K562 (cell line): Measurements from ENCODE around the gene DGKK. TPM values are rescaled to one million over a fixed set of nuclear protein-coding genes. Genes with fewer than 3 reads are reported as not detected.

Experiments used
- ATAC-seq: fragments of 200-7000 bp; cut with Tn5 transposase; 3 replicates; pipeline ENCODE4 v1.9.1; 2020; ENCODE audit warnings: moderate library complexity
- BruUV-seq: library from RNA; stranded (reverse); fragments of 400-500 nt; replicated peaks from 2 replicates; lab custom pipeline; 2021; lab: Mats Ljungman, UMichigan
- CTCF ChIA-PET: fragments of 300-600 bp; formaldehyde crosslinking; extraction: SDS; loops from one replicate; lab custom pipeline; 2021; ENCODE audit warnings: low intra/inter-chr PET ratio; lab: Yijun Ruan, JAX
- POLR2A ChIA-PET: fragments of 300-600, 350-650 bp; sonication (Branson Sonifier 250); formaldehyde crosslinking; extraction: SDS; loops from one replicate; lab custom pipeline; 2021; ENCODE audit warnings: antibody characterized with exemption, inconsistent platforms; lab: Yijun Ruan, JAX
- DNase-seq, 4 experiments: peaks; one replicate each; pipeline versions ENCODE4 v3.0.0 to v3.0.0-alpha.2; 2011 to 2018; ENCODE audit warnings: low spot score in 3 of 4, mixed read lengths in 3 of 4; ENCODE audit errors: extremely low read depth in 1 of 4
- FAIRE-seq: peaks from 2 replicates; lab custom pipeline; 2011; peaks lifted over from hg19 to GRCh38; lab: Jason Lieb, UNC
- H2AFZ ChIP-seq: 2 replicates; pipeline ENCODE4 v1.6.0; 2011; ENCODE audit warnings: low read depth, low read length, control low read depth, inconsistent platforms
- H3K27ac ChIP-seq: fragments of 200-600 bp; 3 replicates; pipeline ENCODE4 v1.8.0; 2011; ENCODE audit warnings: low read depth, mild to moderate bottlenecking, control low read depth, inconsistent platforms, low read length, moderate library complexity, mixed read lengths; ENCODE audit errors: extremely low read depth
- H3K27me3 ChIP-seq, 2 experiments: fragments of 300-600 bp in 1 of 2; 2 replicates in 1 of 2; 3 replicates in 1 of 2; pipeline versions ENCODE4 v1.6.0 to v1.8.0; 2011; ENCODE audit warnings: inconsistent platforms in 2 of 2, low read length in 2 of 2, mild to moderate bottlenecking in 1 of 2, mixed read lengths in 1 of 2, moderate library complexity in 1 of 2; ENCODE audit not compliant: control insufficient read depth in 2 of 2, insufficient read depth in 2 of 2
- H3K36me3 ChIP-seq: fragments of 300-600 bp; 3 replicates; pipeline ENCODE4 v1.8.0; 2011; ENCODE audit warnings: mild to moderate bottlenecking, low read length, inconsistent platforms; ENCODE audit not compliant: control insufficient read depth, insufficient read depth
- H3K4me1 ChIP-seq, 2 experiments: fragments of 200-600 bp in 1 of 2; replicated peaks in 1 of 2; 2 replicates in 1 of 2; 3 replicates in 1 of 2; pipeline versions ENCODE4 v1.5.1 to v1.8.0; 2011; ENCODE audit warnings: inconsistent platforms in 2 of 2, low read length in 2 of 2, mild to moderate bottlenecking in 1 of 2, mixed read lengths in 1 of 2, moderate library complexity in 1 of 2; ENCODE audit not compliant: control insufficient read depth in 2 of 2, insufficient read depth in 2 of 2
- H3K4me2 ChIP-seq: 2 replicates; pipeline ENCODE4 v1.6.1; 2011; ENCODE audit warnings: low read length, control low read depth, inconsistent platforms, mixed read lengths; ENCODE audit not compliant: insufficient read depth
- H3K4me3 ChIP-seq: fragments of 200-600 bp; sonication (generic), shearing (Covaris generic); 2 replicates; pipeline ENCODE4 v1.5.1; 2016; ENCODE audit warnings: control low read depth, inconsistent platforms
- H3K79me2 ChIP-seq: fragments of 200-600 bp; 3 replicates; pipeline ENCODE4 v1.8.0; 2011; ENCODE audit warnings: low read length, inconsistent platforms; ENCODE audit not compliant: control insufficient read depth, insufficient read depth
- H3K9ac ChIP-seq, 2 experiments: 2 replicates each; pipeline versions ENCODE4 v1.6.0 to v1.6.1; 2011; ENCODE audit warnings: low read depth in 2 of 2, low read length in 2 of 2, control low read depth in 1 of 2, inconsistent platforms in 1 of 2, mild to moderate bottlenecking in 1 of 2, mixed read lengths in 1 of 2; ENCODE audit not compliant: insufficient read depth in 1 of 2
- H3K9me1 ChIP-seq: one replicate; pipeline ENCODE4 v1.6.0; 2011; ENCODE audit warnings: inconsistent platforms, mild to moderate bottlenecking, low read length, moderate library complexity; ENCODE audit not compliant: control insufficient read depth, insufficient read depth
- H3K9me3 ChIP-seq: replicated peaks from 2 replicates; pipeline ENCODE4 v1.5.1; 2011; ENCODE audit warnings: low read depth, low read length, inconsistent platforms; ENCODE audit not compliant: control insufficient read depth, insufficient read depth
- H4K20me1 ChIP-seq: replicated peaks from 2 replicates; pipeline ENCODE4 v1.6.1; 2011; ENCODE audit warnings: low read length, inconsistent platforms, mixed read lengths; ENCODE audit not compliant: control insufficient read depth, insufficient read depth
- FOSL1 ChIP-seq: fragments of 200-800 bp; sonication (Bioruptor generic); conservative IDR thresholded peaks from 2 replicates; pipeline ENCODE4 v1.6.1; 2016; ENCODE audit warnings: missing genetic modification characterization, missing compliant biosample characterization
- JUN ChIP-seq, 2 experiments: sonication (generic) in 1 of 2; formaldehyde crosslinking in 1 of 2; IDR thresholded peaks; 2 replicates each; pipeline versions ENCODE4 v1.6.1 to v1.8.0; 2012 to 2022; ENCODE audit warnings: borderline replicate concordance in 2 of 2, mild to moderate bottlenecking in 2 of 2, improper control_type of control experiment in 1 of 2, low read depth in 1 of 2, low read length in 1 of 2, missing genetic modification reagents in 1 of 2
- RAD21 ChIP-seq, 2 experiments: fragments of 250-450 bp in 1 of 2; fragments of 450-650 bp in 1 of 2; sonication (Bioruptor Pico) in 1 of 2; formaldehyde crosslinking in 1 of 2; IDR thresholded peaks in 1 of 2; conservative IDR thresholded peaks in 1 of 2; 2 replicates each; pipeline versions ENCODE4 v1.4.0 to v1.8.0; 2020 to 2022; ENCODE audit warnings: mild to moderate bottlenecking in 2 of 2, moderate library complexity in 1 of 2
- SIRT6 ChIP-seq: IDR thresholded peaks from one replicate; pipeline ENCODE4 v1.6.1; 2012; ENCODE audit warnings: low read depth, mild to moderate bottlenecking, control low read depth, inconsistent platforms, low read length, moderate library complexity
- SPI1 ChIP-seq: IDR thresholded peaks from 2 replicates; pipeline ENCODE4 v1.6.1; 2011; ENCODE audit warnings: low read depth, low read length, control low read depth, borderline replicate concordance
- ZFP36 ChIP-seq: fragments of 150-350 bp; IDR thresholded peaks from 2 replicates; pipeline ENCODE4 v1.6.1; 2018; ENCODE audit warnings: low read length, low read depth; ENCODE audit not compliant: partially characterized antibody
- ZKSCAN1 ChIP-seq: fragments of 150-350 bp; IDR thresholded peaks from 2 replicates; pipeline ENCODE4 v1.6.1; 2016; ENCODE audit warnings: low read depth, low read length
- ZNF584 ChIP-seq: fragments of 200-800 bp; sonication (Bioruptor generic); IDR thresholded peaks from 2 replicates; pipeline ENCODE4 v1.6.1; 2016; ENCODE audit warnings: low read depth, mild to moderate bottlenecking, missing genetic modification characterization, missing compliant biosample characterization
- WGBS: fragments of 100-300 bp; shearing (Covaris generic); methylation state at CpG from one replicate; pipeline ENCODE4 v1.1.6; 2016; ENCODE audit warnings: low coverage, mixed read lengths; ENCODE audit not compliant: insufficient coverage; ENCODE audit errors: missing lambda C conversion rate; 5-methylcytosine and 5-hydroxymethylcytosine counted together
- in situ Hi-C: fragments of 300-500 bp; cut with MboI; formaldehyde crosslinking; loops from 4 replicates; pipeline ENCODE4 v1.15.0; 2018; ENCODE audit warnings: inconsistent platforms, mixed read lengths
- intact Hi-C: fragments of 100-400 bp; cut with micrococcal nuclease; formaldehyde crosslinking; loops from 2 replicates; pipeline ENCODE4 v1.14.2; 2022
- polyA plus RNA-seq, 8 experiments: library from polyadenylated mRNA; depleted of rRNA in 4 of 8; stranded (reverse) in 5 of 8; unstranded in 3 of 8; fragments of >200 nt; fragmentation: Nextera tagmentation in 2 of 8; fragmentation: Illumina TruSeq in 1 of 8; extraction: Ambion mirVana in 2 of 8; extraction: Trizol in 1 of 8; gene quantifications; 2 replicates each; pipeline versions ENCODE4 v1.2.1 to v1.2.3, GENCODE V29; 2011 to 2014; ENCODE audit warnings: inconsistent platforms in 1 of 8, missing spikeins in 1 of 8
- total RNA-seq, 7 experiments: library from RNA; depleted of rRNA in 6 of 7; stranded (reverse); fragments of >200 nt in 6 of 7; fragmentation: Illumina TruSeq in 2 of 7; extraction: Trizol in 2 of 7; gene quantifications; 2 replicates each; pipeline versions ENCODE4 v1.2.1 to v1.2.3, GENCODE V29; 2011 to 2021; ENCODE audit warnings: low replicate concordance in 1 of 7
- TF ChIP-seq, protein P1 (sequence below), 3 experiments: IDR thresholded peaks in 2 of 3; conservative IDR thresholded peaks in 1 of 3; 2 replicates each; pipeline ENCODE4 v1.5.1; 2011 to 2012; ENCODE audit warnings: low read length in 3 of 3, mild to moderate bottlenecking in 3 of 3, control low read depth in 2 of 3, improper control_type of control experiment in 1 of 3, inconsistent platforms in 1 of 3, low read depth in 1 of 3, mixed read lengths in 1 of 3, moderate library complexity in 1 of 3; ENCODE audit not compliant: insufficient read depth in 2 of 3
- TF ChIP-seq, protein P2 (sequence below), 2 experiments: fragments of 450-650 bp in 1 of 2; sonication (generic) in 1 of 2; formaldehyde crosslinking in 1 of 2; IDR thresholded peaks in 1 of 2; conservative IDR thresholded peaks in 1 of 2; 2 replicates each; pipeline versions ENCODE4 v1.6.1 to v1.8.1; 2016 to 2023; ENCODE audit warnings: mild to moderate bottlenecking in 2 of 2, moderate library complexity in 2 of 2, inconsistent platforms in 1 of 2, missing genetic modification reagents in 1 of 2

The DGKK gene
- total and polyA plus RNA-seq, 9 of the 15 experiments (the other 6 are each of a cell fraction or from before 2014, with no cell fraction given), result not detected

- POLR2A ChIA-PET, result no interaction called here
- Histone ChIP-seq H2AFZ (no peak overlapping the region), H3K4me3 (no peak overlapping the region), H3K27me3 (no peaks in the 10 kb centered on the region), H3K9ac (no peak overlapping the region), H4K20me1 (no peaks in the 10 kb centered on the region), H3K4me2 (no peak overlapping the region), H3K27ac (no peak overlapping the region), H3K9me3 (no peaks in the 10 kb centered on the region), H3K36me3 (no peaks in the 10 kb centered on the region), H3K79me2 (no peaks in the 10 kb centered on the region), H3K4me1 (no peaks in the 10 kb centered on the region)
- CTCF ChIA-PET, result no interaction called here
- BruUV-seq, result no TSS peak
- intact Hi-C loops, result no loop called here
- no peak for TF ChIP-seq RAD21 (CRISPR knock-in tag; conservative IDR thresholded peaks at IDR 0.05 in 1 of 2, IDR thresholded peaks at IDR 0.05 in 1 of 2)
- TF ChIP-seq, all 486 proteins: peak for 0
- H3K9me1 ChIP-seq, result no peaks in the 10 kb centered on the region
- DNase-seq (no peak), FAIRE-seq (no peak), ATAC-seq (no peak)
- in situ Hi-C loops, result no loop called here
- WGBS, result 0% methylated on average over 1 of the region's 1 CpG
Observed at GRCh38 chrX:50450324-50450723, 20.3 kb downstream of the DGKK start.

- Histone ChIP-seq H3K79me2 (no peaks in the 10 kb centered on the region), H3K9me1 (no peaks in the 10 kb centered on the region), H4K20me1 (no peaks in the 10 kb centered on the region), H2AFZ (no peak overlapping the region), H3K36me3 (no peaks in the 10 kb centered on the region), H3K27me3 (no peaks in the 10 kb centered on the region), H3K4me3 (no peak overlapping the region), H3K4me1 (no peaks in the 10 kb centered on the region), H3K9ac (no peak overlapping the region), H3K4me2 (no peak overlapping the region), H3K27ac (no peak overlapping the region), H3K9me3 (no peaks in the 10 kb centered on the region)
- ATAC-seq (peak; percentile 78; the same call in 2 of the 3 replicates), DNase-seq (peak; percentile 20 to 32 (median 23)), FAIRE-seq (peak; percentile 49)
- 0% methylated on average over 2 of the region's 2 CpGs for WGBS
- ChIA-PET POLR2A (no interaction called here), CTCF (no interaction called here)
- BruUV-seq, result no TSS peak
- in situ Hi-C loops (no loop called here), intact Hi-C loops (loop anchor here (10.0 kb wide), 1 partner anchor 534 kb away; no protein-coding TSS in a partner anchor)
- TF ChIP-seq, protein P1, sequence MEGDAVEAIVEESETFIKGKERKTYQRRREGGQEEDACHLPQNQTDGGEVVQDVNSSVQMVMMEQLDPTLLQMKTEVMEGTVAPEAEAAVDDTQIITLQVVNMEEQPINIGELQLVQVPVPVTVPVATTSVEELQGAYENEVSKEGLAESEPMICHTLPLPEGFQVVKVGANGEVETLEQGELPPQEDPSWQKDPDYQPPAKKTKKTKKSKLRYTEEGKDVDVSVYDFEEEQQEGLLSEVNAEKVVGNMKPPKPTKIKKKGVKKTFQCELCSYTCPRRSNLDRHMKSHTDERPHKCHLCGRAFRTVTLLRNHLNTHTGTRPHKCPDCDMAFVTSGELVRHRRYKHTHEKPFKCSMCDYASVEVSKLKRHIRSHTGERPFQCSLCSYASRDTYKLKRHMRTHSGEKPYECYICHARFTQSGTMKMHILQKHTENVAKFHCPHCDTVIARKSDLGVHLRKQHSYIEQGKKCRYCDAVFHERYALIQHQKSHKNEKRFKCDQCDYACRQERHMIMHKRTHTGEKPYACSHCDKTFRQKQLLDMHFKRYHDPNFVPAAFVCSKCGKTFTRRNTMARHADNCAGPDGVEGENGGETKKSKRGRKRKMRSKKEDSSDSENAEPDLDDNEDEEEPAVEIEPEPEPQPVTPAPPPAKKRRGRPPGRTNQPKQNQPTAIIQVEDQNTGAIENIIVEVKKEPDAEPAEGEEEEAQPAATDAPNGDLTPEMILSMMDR (IDR thresholded peaks at IDR 0.05 in 2 of 3, conservative IDR thresholded peaks at IDR 0.05 in 1 of 3; ENCODE audit: insufficient read depth in 2 of 3, low read depth in 1 of 3, low read length in 3 of 3), result peak; percentile 37 to 49 (median 44); a peak in 4 of 6 replicates
- TF ChIP-seq ZFP36, result peak; percentile 54
- peak; percentile 66; the same call in 1 of the 2 replicates for TF ChIP-seq ZKSCAN1
- no peak for TF ChIP-seq ZNF584 (CRISPR knock-in tag)
- peak; percentile 66 for TF ChIP-seq JUN (IDR thresholded peaks at IDR 0.05; ENCODE audit: borderline replicate concordance, low read depth, low read length)
- TF ChIP-seq JUN (CRISPR knock-in tag; IDR thresholded peaks at IDR 0.05; ENCODE audit: borderline replicate concordance), result no peak
- peak; percentile 64 for TF ChIP-seq SPI1
- TF ChIP-seq, protein P2, sequence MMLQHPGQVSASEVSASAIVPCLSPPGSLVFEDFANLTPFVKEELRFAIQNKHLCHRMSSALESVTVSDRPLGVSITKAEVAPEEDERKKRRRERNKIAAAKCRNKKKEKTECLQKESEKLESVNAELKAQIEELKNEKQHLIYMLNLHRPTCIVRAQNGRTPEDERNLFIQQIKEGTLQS (IDR thresholded peaks at IDR 0.05), result peak; percentile 81
- TF ChIP-seq, protein P2 (CRISPR knock-in tag; conservative IDR thresholded peaks at IDR 0.05), result no peak
- TF ChIP-seq RAD21 (CRISPR knock-in tag; conservative IDR thresholded peaks at IDR 0.05 in 1 of 2, IDR thresholded peaks at IDR 0.05 in 1 of 2), result peak; percentile 10 to 38; a peak in 1 of 4 replicates
- peak; percentile 84 for TF ChIP-seq FOSL1 (tag)
- no peak for TF ChIP-seq SIRT6
Observed at GRCh38 chrX:50448565-50448964, 22.1 kb downstream of the DGKK start.
